Inflammatory macrophage treated with lipopolysaccharide for 4 hours (primary cell): ENCODE measurements around the gene NOC4L.
"Not testable (repeated sequence)": the region's sequence is repeated elsewhere in the genome, so short reads cannot be mapped to it uniquely, and the experiment has no call there.

Source experiments
- DNase-seq: peaks from one replicate; pipeline ENCODE4 v3.0.0-alpha.2; 2020

NOC4L gene

DNA sequence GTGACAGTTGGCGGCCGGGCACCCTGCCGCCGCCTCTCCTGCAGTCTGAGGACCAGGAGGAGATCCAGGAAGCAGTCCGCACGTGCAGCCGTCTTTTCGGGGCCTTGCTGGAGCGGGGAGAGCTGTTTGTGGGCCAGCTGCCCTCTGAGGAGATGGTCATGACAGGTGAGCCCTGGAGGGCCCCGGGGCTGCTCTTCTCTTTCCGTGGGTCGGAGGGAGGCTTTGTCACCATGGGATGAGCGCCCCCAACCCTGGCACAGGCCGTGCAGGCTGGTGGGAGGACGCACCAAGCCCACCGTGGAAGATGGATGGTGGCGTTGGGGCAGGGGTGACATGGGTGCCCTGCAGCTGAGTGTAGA, 532 bp downstream of the NOC4L start:
- DNase-seq, result no peak

DNA sequence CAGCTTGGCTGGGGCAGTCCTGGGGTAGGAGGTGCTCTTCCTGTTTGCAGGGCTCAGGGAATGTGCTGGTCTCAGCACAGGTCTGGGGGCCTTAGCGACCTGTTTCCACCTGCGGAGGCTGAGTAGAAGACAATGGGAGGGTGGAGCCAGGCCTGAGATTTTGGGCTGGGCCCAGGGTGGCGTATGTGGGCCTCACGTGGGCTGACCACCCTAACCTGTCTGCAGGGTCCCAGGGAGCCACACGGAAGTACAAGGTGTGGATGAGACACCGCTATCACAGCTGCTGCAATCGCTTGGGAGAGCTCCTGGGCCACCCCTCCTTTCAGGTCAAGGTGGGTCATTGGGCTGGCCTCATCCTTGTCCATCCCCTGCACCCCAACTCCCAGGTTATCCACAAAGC, 1.1 kb downstream of the NOC4L start:
- DNase-seq, result no peak

GRCh38 chr12:132146098-132146497, 1.8 kb downstream of the NOC4L start:
- DNase-seq, result no peak

DNA sequence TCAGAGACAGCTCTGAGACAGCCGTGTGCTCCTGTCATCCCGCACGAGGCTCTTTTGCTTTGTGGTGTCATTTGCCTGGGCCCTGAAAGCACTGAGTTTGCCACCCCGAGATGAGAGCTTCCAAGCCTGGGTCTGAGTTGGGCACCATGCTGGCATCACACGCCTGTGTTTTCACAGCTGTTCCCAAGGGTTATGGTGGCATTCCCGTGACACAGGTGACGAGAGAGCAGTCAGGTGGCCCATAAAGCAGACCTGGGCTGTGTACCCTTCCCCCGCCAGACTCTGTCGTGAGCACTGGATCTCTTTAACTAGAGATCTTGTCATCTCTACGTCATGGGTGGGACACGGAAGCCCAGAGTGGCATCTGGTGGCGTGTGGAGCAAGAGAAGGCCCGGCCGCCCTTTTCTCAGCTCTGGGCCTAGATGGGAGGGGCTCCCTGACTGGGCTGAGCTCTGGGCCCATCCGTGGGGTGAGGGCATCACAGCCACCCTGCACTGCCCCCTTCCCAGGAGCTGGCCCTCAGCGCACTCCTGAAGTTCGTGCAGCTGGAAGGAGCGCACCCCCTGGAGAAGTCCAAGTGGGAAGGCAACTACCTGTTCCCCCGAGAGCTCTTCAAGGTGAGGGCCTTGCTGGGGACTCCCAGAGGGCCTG, 2.6 kb downstream of the NOC4L start:
- DNase-seq, result no peak

- no peak for DNase-seq
These were observed 3.4 kb downstream of the NOC4L start for GRCh38 chr12:132147423-132148367.

- DNase-seq, result no peak
These were observed 4.2 kb downstream of the NOC4L start for GRCh38 chr12:132148368-132149045.

- DNase-seq, result not testable (repeated sequence)
These were observed 5.3 kb downstream of the NOC4L start for GRCh38 chr12:132149526-132149925.

GRCh38 chr12:132150780-132151144, 6.5 kb downstream of the NOC4L start:
- DNase-seq, result no peak

DNA sequence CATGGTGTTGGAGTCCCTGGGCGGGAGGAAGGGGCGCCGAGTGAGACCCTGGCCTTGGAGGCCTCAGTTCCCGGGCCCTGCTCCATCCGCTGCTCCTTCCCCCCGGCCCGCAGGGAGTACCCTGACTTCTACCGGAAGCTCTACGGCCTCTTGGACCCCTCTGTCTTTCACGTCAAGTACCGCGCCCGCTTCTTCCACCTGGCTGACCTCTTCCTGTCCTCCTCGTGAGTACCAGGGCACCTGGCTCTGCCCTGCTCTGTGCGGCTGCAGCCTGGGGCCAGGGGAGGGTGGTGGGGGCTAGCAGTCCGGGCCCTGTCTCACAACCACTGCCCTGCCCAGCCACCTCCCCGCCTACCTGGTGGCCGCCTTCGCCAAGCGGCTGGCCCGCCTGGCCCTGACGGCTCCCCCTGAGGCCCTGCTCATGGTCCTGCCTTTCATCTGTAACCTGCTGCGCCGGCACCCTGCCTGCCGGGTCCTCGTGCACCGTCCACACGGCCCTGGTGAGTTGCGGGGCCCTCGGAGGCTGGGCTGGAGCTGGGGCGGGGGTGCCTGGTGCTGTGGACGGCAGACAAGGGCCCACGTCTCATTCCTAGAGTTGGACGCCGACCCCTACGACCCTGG, 7.0 kb downstream of the NOC4L start:
- DNase-seq, result no peak

- DNase-seq, result no peak
These were observed 7.6 kb downstream of the NOC4L start for GRCh38 chr12:132151766-132152410.

GRCh38 chr12:132152411-132152821, 8.2 kb downstream of the NOC4L start:
- DNase-seq, result no peak

GRCh38 chr12:132152953-132153352, 8.7 kb downstream of the NOC4L start:
- no peak for DNase-seq

- peak; percentile 67 for DNase-seq
These were observed 9.5 kb downstream of the NOC4L start for GRCh38 chr12:132153501-132154340.

- DNase-seq, result no peak
These were observed 10.1 kb downstream of the NOC4L start for GRCh38 chr12:132154341-132154761.

GRCh38 chr12:132154941-132155770, 10.9 kb downstream of the NOC4L start:
- no peak for DNase-seq

DNA sequence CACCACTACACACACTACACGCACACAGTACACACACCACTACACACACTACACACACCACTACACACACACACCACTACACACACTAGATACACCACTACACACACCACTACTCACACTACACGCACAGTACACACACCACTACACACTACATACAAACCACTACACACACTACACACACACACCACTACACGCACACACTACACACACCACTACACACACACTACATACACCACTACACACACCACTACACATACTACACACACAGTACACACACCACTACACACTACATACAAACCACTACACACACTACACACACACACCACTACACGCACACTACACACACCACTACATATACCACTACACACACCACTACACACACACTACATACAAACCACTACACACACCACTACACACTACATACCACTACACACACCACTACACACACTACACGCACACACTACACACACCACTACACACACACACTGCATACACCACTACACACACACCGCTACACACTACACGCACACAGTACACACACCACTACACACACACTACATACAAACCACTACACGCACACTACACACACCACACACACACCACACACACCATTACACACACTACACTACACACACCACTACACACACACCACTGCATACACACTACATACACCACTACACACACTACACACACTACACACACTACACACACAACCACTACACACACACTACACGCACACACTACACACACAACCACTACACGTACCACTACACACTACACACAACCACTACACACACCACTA, 11.7 kb downstream of the NOC4L start:
- DNase-seq, result no peak

DNA sequence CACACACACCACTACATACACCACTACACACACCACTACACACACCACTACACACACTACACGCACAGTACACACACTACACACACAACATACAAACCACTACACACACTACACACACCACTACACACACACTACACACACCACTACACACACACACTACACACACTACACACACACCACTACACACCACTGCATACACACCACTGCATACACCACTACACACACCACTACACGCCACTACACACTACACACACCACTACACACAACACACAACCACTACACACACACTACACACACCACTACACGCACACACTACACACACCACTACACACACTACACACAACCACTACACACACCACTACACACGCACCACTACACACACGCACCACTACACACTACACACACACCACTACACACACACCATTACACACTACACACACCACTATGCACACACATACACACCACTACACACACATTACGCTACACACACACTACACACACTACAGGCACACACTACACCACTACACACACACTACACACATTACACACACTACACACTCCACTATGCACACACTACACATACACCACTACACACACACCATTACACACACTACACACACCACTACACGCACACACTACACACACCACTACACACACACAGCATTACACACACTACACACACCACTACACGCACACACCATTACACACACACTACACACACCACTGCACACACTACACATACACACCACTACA, 12.5 kb downstream of the NOC4L start:
- no peak for DNase-seq

DNA sequence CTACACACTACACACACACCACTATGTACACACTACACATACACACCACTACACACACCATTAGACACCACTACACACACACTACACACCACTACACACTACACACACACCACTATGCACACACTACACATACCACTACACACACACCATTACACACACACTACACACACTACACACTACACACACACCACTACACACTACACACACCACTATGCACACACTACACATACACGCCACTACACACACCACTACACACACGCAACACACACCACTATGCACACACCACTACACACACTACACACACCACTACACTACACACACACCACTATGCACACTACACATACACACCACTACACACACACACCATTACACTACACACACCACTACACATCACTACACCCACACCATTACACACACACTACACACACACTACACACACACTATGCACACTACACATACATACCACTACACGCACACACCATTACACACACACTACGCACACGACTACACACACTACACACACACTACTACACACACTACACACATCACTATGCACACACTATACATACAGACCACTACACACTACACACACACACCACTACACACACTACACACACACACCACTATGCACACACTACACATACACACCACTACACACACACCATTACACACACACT, 13.6 kb downstream of the NOC4L start:
- DNase-seq, result no peak
